Measurements from ENCODE around the gene WAC. TPM values are rescaled to one million over a fixed set of nuclear protein-coding genes. Genes with fewer than 3 reads are reported as not detected.
"Not testable (repeated sequence)": the region's sequence is repeated elsewhere in the genome, so short reads cannot be mapped to it uniquely, and the experiment has no call there.

WAC gene, protein sequence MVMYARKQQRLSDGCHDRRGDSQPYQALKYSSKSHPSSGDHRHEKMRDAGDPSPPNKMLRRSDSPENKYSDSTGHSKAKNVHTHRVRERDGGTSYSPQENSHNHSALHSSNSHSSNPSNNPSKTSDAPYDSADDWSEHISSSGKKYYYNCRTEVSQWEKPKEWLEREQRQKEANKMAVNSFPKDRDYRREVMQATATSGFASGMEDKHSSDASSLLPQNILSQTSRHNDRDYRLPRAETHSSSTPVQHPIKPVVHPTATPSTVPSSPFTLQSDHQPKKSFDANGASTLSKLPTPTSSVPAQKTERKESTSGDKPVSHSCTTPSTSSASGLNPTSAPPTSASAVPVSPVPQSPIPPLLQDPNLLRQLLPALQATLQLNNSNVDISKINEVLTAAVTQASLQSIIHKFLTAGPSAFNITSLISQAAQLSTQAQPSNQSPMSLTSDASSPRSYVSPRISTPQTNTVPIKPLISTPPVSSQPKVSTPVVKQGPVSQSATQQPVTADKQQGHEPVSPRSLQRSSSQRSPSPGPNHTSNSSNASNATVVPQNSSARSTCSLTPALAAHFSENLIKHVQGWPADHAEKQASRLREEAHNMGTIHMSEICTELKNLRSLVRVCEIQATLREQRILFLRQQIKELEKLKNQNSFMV
- 37.1 and 43.4 TPM in 2 replicates for total RNA-seq

DNA sequence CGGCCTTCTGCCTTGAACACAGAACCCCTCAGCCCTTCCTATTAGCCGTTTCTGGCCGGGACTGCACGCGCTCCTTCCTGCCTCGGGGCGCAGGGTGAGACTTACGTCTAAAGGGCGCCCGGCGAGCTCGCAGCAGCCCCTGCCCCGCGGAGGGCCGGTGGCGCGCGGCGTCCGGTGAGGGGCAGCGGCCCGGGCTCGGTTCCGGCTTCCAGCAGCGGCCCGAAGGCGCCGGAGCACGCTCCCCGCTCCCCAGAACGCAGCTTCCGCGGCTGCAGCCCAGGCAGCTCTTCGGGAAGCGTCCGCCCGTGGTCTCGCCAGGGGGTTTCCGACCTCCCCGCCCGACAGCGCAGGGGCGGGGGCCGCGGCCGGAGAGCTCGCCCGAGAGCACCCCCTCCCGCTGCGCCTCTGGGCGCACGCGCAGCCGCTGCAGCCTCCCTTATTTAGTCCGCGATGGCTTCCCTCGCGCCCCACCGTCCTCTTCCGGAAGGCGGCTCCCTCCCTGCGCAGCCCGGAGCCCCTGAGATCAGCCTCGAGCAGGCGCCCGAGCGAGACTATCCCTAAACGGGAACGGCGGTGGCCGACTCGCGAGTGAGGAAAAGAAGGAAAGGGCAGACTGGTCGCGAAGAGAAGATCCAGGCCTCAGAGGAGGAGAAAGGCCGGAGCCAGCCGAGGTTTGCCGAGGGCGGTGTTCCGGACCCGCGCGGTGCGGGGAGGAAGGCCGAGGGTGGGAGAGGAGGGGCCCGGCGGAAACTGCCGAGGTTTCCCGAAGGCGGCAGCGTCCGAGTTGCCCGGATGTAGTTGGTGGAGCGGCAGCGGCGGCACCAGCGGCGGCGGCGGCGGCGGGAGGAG, at the start of gene WAC:
Gene WAC, plus strand, starts transcription at position 782 of the 849 bp plus-strand sequence. CDS start 462 bp downstream, outside the sequence.
- peak; percentile 82 to 94 for DNase-seq (ENCODE audit: low read depth in 2 of 2)

GRCh38 chr10:28489206-28489605, 43.7 kb upstream of the WAC start:
- no peak for DNase-seq (ENCODE audit: low read depth in 2 of 2)

GRCh38 chr10:28490256-28490865, 42.6 kb upstream of the WAC start:
- DNase-seq (ENCODE audit: low read depth in 2 of 2): not testable (repeated sequence)

GRCh38 chr10:28492116-28492920, 40.6 kb upstream of the WAC start:
- no peak for DNase-seq (ENCODE audit: low read depth in 2 of 2)

DNA sequence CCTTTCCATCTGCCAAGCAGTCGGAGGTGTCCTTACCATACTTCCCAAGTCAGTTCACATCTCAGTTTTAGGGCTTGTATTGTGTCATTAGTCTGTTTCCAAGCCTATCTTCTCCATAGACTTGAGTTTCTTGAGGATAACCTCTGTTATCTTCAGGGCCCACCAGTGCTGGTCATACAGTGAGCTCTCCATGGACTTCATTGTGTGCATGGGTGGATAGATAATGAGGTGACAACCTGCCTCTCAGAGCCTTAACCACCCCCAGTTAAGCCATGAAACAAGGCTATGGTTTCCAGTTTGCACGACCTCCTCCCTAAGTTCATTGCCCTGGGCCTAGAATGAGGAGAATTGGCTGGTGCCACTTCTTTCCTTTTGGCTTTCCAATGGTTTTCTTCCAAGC, 38.5 kb upstream of the WAC start:
- no peak for DNase-seq (ENCODE audit: low read depth in 2 of 2)

DNA sequence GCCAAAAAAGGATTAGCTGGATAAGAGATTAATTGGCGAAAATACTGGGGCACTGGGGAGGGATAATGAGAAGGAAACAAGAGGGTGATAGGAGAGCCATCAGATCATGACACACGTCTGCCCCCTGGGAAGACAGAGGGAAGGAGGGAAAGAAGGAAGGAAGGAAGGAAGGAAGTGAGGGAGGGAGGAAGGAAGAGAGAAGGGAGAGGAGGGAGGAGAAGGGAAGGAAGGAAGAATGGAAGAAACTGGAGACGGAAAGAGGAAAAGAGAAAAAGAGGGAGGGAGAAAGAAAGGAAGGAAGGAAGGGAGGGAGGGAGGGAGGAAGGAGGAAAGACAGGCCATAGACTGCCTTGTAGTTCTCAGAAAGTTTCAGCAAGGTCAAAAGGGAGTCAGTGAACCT, 37.8 kb upstream of the WAC start:
- no peak for DNase-seq (ENCODE audit: low read depth in 2 of 2)

- DNase-seq (ENCODE audit: low read depth in 2 of 2): no peak
Measured at GRCh38 chr10:28496017-28496416, 36.9 kb upstream of the WAC start.

GRCh38 chr10:28496481-28496961, 36.4 kb upstream of the WAC start:
- DNase-seq (ENCODE audit: low read depth in 2 of 2): no peak

- DNase-seq (ENCODE audit: low read depth in 2 of 2): no peak
Measured at GRCh38 chr10:28497313-28498126, 35.4 kb upstream of the WAC start.

DNA sequence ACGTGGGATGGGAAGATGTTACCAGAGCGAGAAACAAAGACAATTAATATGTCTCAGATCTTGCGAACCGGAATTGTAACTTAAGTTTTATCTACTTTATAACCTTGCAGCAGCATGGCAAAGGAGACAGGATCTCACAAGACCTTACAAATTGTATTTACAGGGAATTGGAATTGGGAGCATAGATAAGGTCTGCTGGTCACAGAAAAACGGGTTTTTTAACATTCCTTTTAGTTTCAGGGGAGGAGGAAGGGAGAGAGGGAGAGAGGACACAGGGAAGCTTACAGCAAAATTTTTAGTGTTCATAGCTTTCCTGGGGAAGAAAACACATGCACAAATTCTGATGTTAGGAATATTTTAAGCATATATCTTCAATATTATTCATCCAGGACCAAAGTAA, 32.7 kb upstream of the WAC start:
- DNase-seq (ENCODE audit: low read depth in 2 of 2): not testable (repeated sequence)

GRCh38 chr10:28503114-28503513, 29.8 kb upstream of the WAC start:
- peak; percentile 41 to 77 for DNase-seq (ENCODE audit: low read depth in 2 of 2)

GRCh38 chr10:28505359-28505959, 27.5 kb upstream of the WAC start:
- peak in 1 of 2 donors; percentile 28 for DNase-seq (ENCODE audit: low read depth in 2 of 2)

DNA sequence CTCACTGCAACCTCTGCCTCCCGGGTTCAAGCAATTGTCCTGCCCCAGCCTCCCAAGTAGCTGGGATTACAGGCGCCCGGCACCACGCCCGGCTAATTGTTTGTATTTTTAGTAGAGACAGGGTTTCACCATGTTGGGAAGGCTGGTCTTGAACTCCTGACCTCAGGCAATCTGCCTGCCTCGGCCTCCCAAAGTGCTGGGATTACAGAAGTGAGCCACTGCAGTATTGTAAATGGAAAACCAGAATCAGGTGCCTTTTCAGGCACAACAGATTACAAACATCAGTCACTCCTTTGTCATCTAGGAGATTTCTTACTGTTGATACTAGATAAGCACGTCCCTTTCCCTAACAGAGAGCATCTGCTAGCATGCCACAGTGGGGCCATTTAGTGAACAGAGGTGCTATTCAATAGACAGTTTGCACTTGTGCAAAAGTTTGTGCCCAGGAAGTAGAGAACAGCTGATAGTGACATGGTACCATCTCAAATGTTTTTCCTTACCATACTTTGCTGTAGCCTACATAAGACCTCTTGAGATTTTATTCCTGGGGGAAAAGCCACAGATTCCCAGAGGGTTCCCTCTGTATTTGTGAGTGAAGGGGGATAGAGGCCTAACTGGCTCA, 24.5 kb upstream of the WAC start:
- no peak for DNase-seq (ENCODE audit: low read depth in 2 of 2)

DNA sequence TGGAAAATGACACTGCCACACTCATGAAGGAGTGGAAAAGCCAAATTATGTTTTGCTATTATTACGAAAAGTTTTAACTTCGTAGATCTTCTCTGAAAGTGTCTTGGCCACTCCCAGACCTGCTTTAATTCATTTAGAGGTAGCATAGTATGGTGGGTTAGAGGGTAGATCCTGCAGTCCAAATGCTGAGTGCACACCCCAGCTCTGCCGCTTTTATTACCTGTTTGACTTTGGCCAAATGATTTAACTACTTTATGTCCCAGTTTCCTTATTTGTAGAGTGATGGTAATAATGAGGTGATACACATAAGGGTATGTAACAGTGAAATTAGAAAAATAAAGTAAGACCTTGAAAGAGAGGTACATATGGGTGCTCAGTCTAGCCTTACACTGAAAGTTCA, 23.6 kb upstream of the WAC start:
- no peak for DNase-seq (ENCODE audit: low read depth in 2 of 2)

GRCh38 chr10:28514648-28515047, 18.3 kb upstream of the WAC start:
- DNase-seq (ENCODE audit: low read depth in 2 of 2): no peak

GRCh38 chr10:28520346-28520745, 12.6 kb upstream of the WAC start:
- DNase-seq (ENCODE audit: low read depth in 2 of 2): no peak

- DNase-seq (ENCODE audit: low read depth in 2 of 2): not testable (repeated sequence)
Measured at GRCh38 chr10:28520828-28521227, 12.1 kb upstream of the WAC start.

- DNase-seq (ENCODE audit: low read depth in 2 of 2): not testable (repeated sequence)
Measured at GRCh38 chr10:28521961-28522360, 11.0 kb upstream of the WAC start.

GRCh38 chr10:28523725-28524252, 9.1 kb upstream of the WAC start:
- DNase-seq (ENCODE audit: low read depth in 2 of 2): no peak
